ENCODE results near the gene PHYH.

Gene PHYH

DNA sequence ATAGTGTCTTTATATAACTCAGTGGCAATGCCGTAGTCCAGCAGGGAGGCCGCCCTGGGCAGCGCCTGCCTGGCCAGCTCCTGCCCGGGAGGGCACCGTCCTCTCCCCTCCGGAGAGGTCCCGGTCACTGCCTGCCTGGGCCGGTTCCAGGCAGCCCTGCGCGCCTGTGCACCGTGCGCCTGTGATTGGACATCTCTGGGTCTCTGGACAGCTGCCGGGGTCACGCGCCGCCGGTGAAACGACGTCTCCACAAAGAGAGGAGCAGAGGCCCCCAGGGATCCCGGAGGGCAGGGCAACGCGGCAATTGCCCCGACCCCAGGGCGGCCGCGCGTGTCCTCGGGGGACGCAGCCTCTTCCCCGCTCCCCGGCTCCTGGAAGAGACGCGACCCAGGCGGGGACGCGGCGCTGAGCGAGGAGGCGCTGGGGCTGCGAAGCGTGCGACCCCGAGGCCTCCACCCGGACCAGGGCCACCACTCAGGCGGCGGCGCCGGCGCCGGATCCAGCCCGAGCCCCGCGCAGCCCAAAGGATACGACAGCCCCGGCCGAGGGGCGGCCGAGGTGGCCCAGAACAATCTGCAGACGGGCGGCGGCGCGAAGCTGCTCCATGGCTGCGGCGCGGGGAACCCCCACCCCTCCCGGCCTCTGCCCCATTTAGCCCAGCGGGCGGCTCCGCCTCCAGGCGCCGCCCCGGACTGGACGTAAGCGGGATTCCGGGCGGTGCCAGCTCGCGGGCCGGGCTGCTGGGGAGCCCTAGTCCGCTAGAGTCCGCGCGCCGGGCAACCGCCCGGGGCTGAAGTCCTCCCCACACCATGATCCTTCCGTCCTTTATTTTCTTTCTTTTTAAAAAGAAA, at the start of gene PHYH:
PHYH (minus strand) TSS at position 628 of the 851 bp plus-strand sequence; CDS start at position 606, 22 bp downstream.
- TF ChIP-seq CTCF (IDR thresholded peaks at IDR 0.05; ENCODE audit: low read depth, low read length) = no peak
- peak; percentile 64 for DNase-seq (ENCODE audit: extremely low read depth, low read depth)

GRCh38 chr10:13348216-13349017, 48.6 kb upstream of the PHYH start, which contains the start of gene SEPHS1:
SEPHS1 (minus strand) TSS chr10:13348293; CDS start chr10:13344950, 3,343 bp downstream.
- TF ChIP-seq CTCF (IDR thresholded peaks at IDR 0.05; ENCODE audit: low read depth, low read length) = no peak
- DNase-seq (ENCODE audit: extremely low read depth, low read depth) = peak; percentile 50

DNA sequence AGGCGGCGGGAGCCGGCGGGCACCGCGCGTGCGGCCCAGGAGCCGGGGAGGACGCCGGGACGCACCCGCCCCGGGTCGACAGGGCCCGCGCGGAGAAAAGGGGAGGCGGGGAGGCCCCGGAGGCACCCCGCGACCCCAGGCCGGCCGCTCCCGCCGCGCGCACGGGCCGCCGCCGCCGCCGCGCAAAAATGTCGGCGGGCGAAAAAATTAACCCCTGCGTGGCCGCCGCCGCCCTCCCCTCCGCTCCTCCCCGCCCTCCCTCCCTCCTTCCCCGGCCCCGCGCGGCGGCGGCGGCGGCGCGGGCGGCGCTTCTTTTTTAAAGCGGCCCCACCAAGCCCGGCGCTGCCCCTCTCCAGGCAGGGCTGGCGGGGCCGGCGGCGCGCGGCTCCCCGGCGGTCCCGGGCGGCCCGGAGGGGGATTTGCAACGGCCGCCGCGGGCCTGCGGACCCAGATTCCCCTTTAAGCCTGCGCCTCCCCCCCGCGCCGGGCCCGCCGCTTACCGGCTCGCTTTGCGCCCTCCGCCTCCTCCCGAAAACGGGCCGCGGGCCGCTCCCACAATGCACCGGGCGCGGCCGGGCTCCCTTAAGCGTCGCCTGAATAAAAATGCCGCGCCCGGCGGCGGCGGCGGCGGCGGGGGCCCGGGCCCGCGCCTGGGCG, 47.8 kb upstream of the PHYH start:
- TF ChIP-seq CTCF (IDR thresholded peaks at IDR 0.05; ENCODE audit: low read depth, low read length) = no peak
- DNase-seq (ENCODE audit: extremely low read depth, low read depth) = peak; percentile 49

DNA sequence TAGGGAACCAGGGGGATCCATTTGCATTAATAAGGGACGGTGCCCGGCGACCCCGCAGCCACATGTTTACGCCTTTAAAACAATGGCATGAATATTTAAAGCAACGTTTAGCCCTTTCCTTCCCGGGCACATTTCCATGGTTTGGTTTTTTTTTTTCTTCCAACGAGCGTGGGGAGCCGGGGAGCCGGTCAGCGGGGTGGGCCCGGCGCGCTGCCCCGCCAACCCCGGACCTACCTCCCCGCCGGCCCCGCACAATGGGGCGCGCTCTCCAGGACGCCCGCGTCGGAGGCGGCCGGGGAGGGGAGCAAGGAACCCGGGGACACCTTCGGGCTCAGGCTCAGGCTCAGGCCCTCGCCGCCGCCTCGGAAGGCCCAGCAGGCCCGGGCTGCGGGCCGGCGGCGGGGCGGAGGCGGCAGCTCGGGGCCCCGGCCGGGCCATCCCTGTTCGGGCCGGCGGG, 47.2 kb upstream of the PHYH start:
- no peak for TF ChIP-seq CTCF (IDR thresholded peaks at IDR 0.05; ENCODE audit: low read depth, low read length)
- no peak for DNase-seq (ENCODE audit: extremely low read depth, low read depth)

GRCh38 chr10:13346283-13347042, 46.6 kb upstream of the PHYH start:
- TF ChIP-seq CTCF (IDR thresholded peaks at IDR 0.05; ENCODE audit: low read depth, low read length) = no peak
- no peak for DNase-seq (ENCODE audit: extremely low read depth, low read depth)

DNA sequence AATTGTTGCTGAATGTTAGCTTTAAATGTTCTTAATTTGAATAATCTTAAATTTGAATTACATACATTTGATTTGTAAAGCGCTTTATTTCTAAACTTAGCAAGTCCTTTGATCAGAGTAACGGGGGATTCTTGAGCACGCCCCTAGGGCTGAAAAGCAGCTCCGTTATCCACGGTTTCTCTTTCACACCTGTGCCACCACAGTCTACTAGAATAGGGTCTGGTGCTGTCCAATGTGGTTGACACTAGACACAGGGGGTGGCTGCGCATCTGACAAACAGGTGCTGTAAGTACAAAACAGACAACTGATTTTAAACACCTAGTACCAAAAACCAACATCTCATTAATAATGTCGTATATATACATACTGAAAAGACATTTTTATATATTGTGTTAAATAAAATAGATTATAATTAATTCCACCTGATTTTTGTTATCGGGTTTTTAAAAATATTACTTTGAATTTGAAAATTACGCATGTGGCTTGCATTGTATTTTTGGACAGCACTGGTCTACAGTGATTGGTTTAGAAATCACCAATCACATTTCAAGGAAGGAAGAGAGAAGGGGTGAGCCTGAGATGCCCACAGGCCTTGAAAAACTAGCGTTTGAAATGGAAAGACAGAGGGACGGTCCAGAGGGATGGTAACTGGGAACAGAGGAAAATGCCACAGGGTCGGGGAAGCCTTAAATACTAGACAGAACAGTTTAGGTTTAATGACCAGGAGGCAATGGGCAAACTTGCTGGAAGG, 40.9 kb upstream of the PHYH start:
- DNase-seq (ENCODE audit: extremely low read depth, low read depth) = no peak
- no peak for TF ChIP-seq CTCF (IDR thresholded peaks at IDR 0.05; ENCODE audit: low read depth, low read length)

All from AG09319 (cell line).